OCI-LY3 (cell line): ENCODE results near the gene USP47.

ENCODE experiments used
- H2AFZ ChIP-seq: fragments of 200-600, 300-600 bp; shearing (Covaris generic); 2 replicates; pipeline ENCODE4 v1.6.0; 2014; ENCODE audit warnings: antibody characterized with exemption, low read depth, low read length
- H3K27ac ChIP-seq: fragments of 200-600, 300-600 bp; sonication (generic); 2 replicates; pipeline ENCODE4 v1.5.1; 2014; ENCODE audit warnings: mild to moderate bottlenecking, low read length, moderate library complexity, mixed read lengths
- H3K27me3 ChIP-seq: fragments of 200-600, 300-600 bp; sonication (generic); 2 replicates; pipeline ENCODE4 v1.6.1; 2014; ENCODE audit warnings: low read depth, low read length, mixed read lengths
- H3K36me3 ChIP-seq: fragments of 200-600, 300-600 bp; sonication (generic); replicated peaks from 2 replicates; pipeline ENCODE3; 2014; ENCODE audit warnings: low read depth, low read length, mixed read lengths
- H3K4me1 ChIP-seq: fragments of 300-600, 200-600 bp; sonication (generic); 2 replicates; pipeline ENCODE4 v1.6.1; 2014; ENCODE audit warnings: low read length, mixed read lengths
- H3K4me2 ChIP-seq: fragments of 200-600, 300-600 bp; sonication (generic); 2 replicates; pipeline ENCODE4 v1.6.1; 2014; ENCODE audit warnings: low read length, mixed read lengths
- H3K4me3 ChIP-seq: fragments of 300-600, 200-600 bp; sonication (generic); 2 replicates; pipeline ENCODE4 v1.5.1; 2014; ENCODE audit warnings: antibody characterized with exemption, mild to moderate bottlenecking, low read length, moderate library complexity
- H3K79me2 ChIP-seq: fragments of 300-600, 200-600 bp; shearing (Covaris generic); 2 replicates; pipeline ENCODE4 v1.6.1; 2014; ENCODE audit warnings: mild to moderate bottlenecking, low read length, mixed read lengths
- H3K9ac ChIP-seq: fragments of 300-600, 200-600 bp; shearing (Covaris generic); 2 replicates; pipeline ENCODE4 v1.6.0; 2014; ENCODE audit warnings: mild to moderate bottlenecking, low read length, moderate library complexity
- H3K9me3 ChIP-seq: fragments of 200-600, 300-600 bp; shearing (Covaris generic); 2 replicates; pipeline ENCODE4 v1.6.1; 2014; ENCODE audit warnings: low read length, mixed read lengths; ENCODE audit not compliant: insufficient read depth
- H4K20me1 ChIP-seq: fragments of 200-600, 300-600 bp; sonication (generic); 2 replicates; pipeline ENCODE4 v1.6.1; 2016; ENCODE audit warnings: low read length, mixed read lengths; ENCODE audit not compliant: insufficient read depth
- EZH2phosphoT487 ChIP-seq: fragments of 200-600 bp; shearing (Covaris generic); IDR thresholded peaks from 2 replicates; pipeline ENCODE4 v1.6.1; 2018; ENCODE audit warnings: antibody characterized with exemption, mixed run types, low read depth
- TF ChIP-seq, protein P1 (sequence below): fragments of 200-600, 300-600 bp; sonication (generic); IDR thresholded peaks from 2 replicates; pipeline ENCODE4 v1.5.1; 2014; ENCODE audit warnings: antibody characterized with exemption, low read length, low read depth

USP47 gene

GRCh38 chr11:11935536-11935935 is 93.8 kb downstream of the USP47 start:
- H3K4me3 ChIP-seq: no peak overlapping the region
- peaks cover 14% of the 10 kb centered on the region for H3K36me3 ChIP-seq
- no peaks in the 10 kb centered on the region for H3K27me3 ChIP-seq
- no peak overlapping the region for H2AFZ ChIP-seq
- no peak overlapping the region for H3K27ac ChIP-seq
- H3K9me3 ChIP-seq: no peaks in the 10 kb centered on the region
- H3K9ac ChIP-seq: no peak overlapping the region
- H3K4me1 ChIP-seq: no peaks in the 10 kb centered on the region
- TF ChIP-seq EZH2phosphoT487: no peak
- TF ChIP-seq, protein P1, sequence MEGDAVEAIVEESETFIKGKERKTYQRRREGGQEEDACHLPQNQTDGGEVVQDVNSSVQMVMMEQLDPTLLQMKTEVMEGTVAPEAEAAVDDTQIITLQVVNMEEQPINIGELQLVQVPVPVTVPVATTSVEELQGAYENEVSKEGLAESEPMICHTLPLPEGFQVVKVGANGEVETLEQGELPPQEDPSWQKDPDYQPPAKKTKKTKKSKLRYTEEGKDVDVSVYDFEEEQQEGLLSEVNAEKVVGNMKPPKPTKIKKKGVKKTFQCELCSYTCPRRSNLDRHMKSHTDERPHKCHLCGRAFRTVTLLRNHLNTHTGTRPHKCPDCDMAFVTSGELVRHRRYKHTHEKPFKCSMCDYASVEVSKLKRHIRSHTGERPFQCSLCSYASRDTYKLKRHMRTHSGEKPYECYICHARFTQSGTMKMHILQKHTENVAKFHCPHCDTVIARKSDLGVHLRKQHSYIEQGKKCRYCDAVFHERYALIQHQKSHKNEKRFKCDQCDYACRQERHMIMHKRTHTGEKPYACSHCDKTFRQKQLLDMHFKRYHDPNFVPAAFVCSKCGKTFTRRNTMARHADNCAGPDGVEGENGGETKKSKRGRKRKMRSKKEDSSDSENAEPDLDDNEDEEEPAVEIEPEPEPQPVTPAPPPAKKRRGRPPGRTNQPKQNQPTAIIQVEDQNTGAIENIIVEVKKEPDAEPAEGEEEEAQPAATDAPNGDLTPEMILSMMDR: no peak
- H4K20me1 ChIP-seq: no peaks in the 10 kb centered on the region
- H3K79me2 ChIP-seq: no peaks in the 10 kb centered on the region
- H3K4me2 ChIP-seq: no peak overlapping the region

GRCh38 chr11:11937433-11937832 is 95.7 kb downstream of the USP47 start:
- Histone ChIP-seq H3K4me1 (no peaks in the 10 kb centered on the region), H3K79me2 (no peaks in the 10 kb centered on the region), H3K27me3 (no peaks in the 10 kb centered on the region), H3K9me3 (no peaks in the 10 kb centered on the region), H2AFZ (no peak overlapping the region), H3K4me2 (no peak overlapping the region), H3K36me3 (peaks cover 16% of the 10 kb centered on the region), H3K9ac (no peak overlapping the region), H4K20me1 (no peaks in the 10 kb centered on the region), H3K27ac (no peak overlapping the region), H3K4me3 (no peak overlapping the region)
- TF ChIP-seq, protein P1: no peak
- no peak for TF ChIP-seq EZH2phosphoT487

DNA sequence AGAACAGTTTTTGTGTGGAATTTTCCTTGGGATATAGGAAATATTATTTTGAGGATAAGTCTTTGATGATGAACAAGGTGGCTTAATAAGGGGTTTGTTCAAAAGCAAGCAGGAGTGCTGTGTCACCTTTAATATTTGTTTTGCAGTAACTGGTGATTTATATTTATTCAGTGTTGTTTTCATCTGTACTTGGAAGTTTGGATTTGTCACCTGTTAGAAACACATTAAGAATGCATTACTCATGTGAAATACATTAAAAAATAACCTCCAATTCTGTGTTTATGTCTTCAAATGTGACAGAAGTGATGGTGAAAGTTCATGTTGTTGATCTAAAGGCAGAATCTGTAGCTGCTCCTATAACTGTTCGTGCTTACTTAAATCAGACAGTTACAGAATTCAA is 96.2 kb downstream of the USP47 start:
- Histone ChIP-seq H3K4me3 (no peak overlapping the region), H3K27ac (no peak overlapping the region)

GRCh38 chr11:11940551-11940950 is 98.8 kb downstream of the USP47 start:
- Histone ChIP-seq H3K9ac (no peak overlapping the region), H3K27me3 (no peaks in the 10 kb centered on the region), H3K4me1 (no peaks in the 10 kb centered on the region), H3K27ac (no peak overlapping the region), H3K4me2 (no peak overlapping the region), H4K20me1 (no peaks in the 10 kb centered on the region), H3K9me3 (no peaks in the 10 kb centered on the region), H3K79me2 (no peaks in the 10 kb centered on the region), H2AFZ (no peak overlapping the region), H3K36me3 (peaks cover 12% of the 10 kb centered on the region), H3K4me3 (no peak overlapping the region)
- TF ChIP-seq, protein P1: no peak
- TF ChIP-seq EZH2phosphoT487: no peak

More for the DNA sequence above, 96.2 kb downstream of the USP47 start:
- H3K9ac ChIP-seq: no peak overlapping the region
- peaks cover 16% of the 10 kb centered on the region for H3K36me3 ChIP-seq
- no peaks in the 10 kb centered on the region for H3K27me3 ChIP-seq
- no peaks in the 10 kb centered on the region for H4K20me1 ChIP-seq
- no peak overlapping the region for H2AFZ ChIP-seq
- no peaks in the 10 kb centered on the region for H3K4me1 ChIP-seq
- H3K79me2 ChIP-seq: no peaks in the 10 kb centered on the region
- no peaks in the 10 kb centered on the region for H3K9me3 ChIP-seq
- H3K4me2 ChIP-seq: no peak overlapping the region
- TF ChIP-seq EZH2phosphoT487: no peak
- TF ChIP-seq, protein P1: no peak
